Measurements from ENCODE around the gene TBXT.

Gene TBXT

GRCh38 chr6:166206066-166206465, 38.4 kb upstream of the TBXT start:
- Histone ChIP-seq H3K27ac (ENCODE audit: low read depth, low read length) (no peak overlapping the region), H3K27me3 (ENCODE audit: control insufficient read depth, low read length) (no peaks in the 10 kb centered on the region), H3K4me1 (ENCODE audit: control insufficient read depth, low read length) (peaks cover 54% of the 10 kb centered on the region), H3F3A (ENCODE audit: control insufficient read depth, insufficient read depth) (peaks cover 22% of the 10 kb centered on the region), H3K79me2 (ENCODE audit: control insufficient read depth, low read length) (no peaks in the 10 kb centered on the region), H4K20me1 (ENCODE audit: control insufficient read depth, insufficient read depth, low read depth, low read length) (no peaks in the 10 kb centered on the region), H3K4me3 (ENCODE audit: low read length) (no peak overlapping the region), H3K9me3 (ENCODE audit: control insufficient read depth, insufficient read depth, low read length) (no peaks in the 10 kb centered on the region), H3K36me3 (ENCODE audit: control insufficient read depth, low read length) (no peaks in the 10 kb centered on the region), H3K9me2 (replicated peaks; ENCODE audit: control insufficient read depth, low read length) (no peaks in the 10 kb centered on the region), H3K4me2 (ENCODE audit: low read length) (no peak overlapping the region)
- TF ChIP-seq EZH2phosphoT487 (IDR thresholded peaks at IDR 0.05; ENCODE audit: borderline replicate concordance, low read length) (no peak), CTCF (IDR thresholded peaks at IDR 0.05; ENCODE audit: low read depth, low read length, poor library complexity, severe bottlenecking) (no peak)

GRCh38 chr6:166204852-166205650, 37.4 kb upstream of the TBXT start:
- H3K4me1 ChIP-seq (ENCODE audit: control insufficient read depth, low read length) = peaks cover 62% of the 10 kb centered on the region
- H3K4me3 ChIP-seq (ENCODE audit: low read length) = peak overlapping the region; percentile 70
- H3F3A ChIP-seq (ENCODE audit: control insufficient read depth, insufficient read depth) = peaks cover 22% of the 10 kb centered on the region
- no peaks in the 10 kb centered on the region for H3K9me3 ChIP-seq (ENCODE audit: control insufficient read depth, insufficient read depth, low read length)
- peak overlapping the region; percentile 97 for H3K27ac ChIP-seq (ENCODE audit: low read depth, low read length)
- H4K20me1 ChIP-seq (ENCODE audit: control insufficient read depth, insufficient read depth, low read depth, low read length) = no peaks in the 10 kb centered on the region
- H3K9me2 ChIP-seq (replicated peaks; ENCODE audit: control insufficient read depth, low read length) = no peaks in the 10 kb centered on the region
- no peaks in the 10 kb centered on the region for H3K36me3 ChIP-seq (ENCODE audit: control insufficient read depth, low read length)
- TF ChIP-seq EZH2phosphoT487 (IDR thresholded peaks at IDR 0.05; ENCODE audit: borderline replicate concordance, low read length) (no peak), CTCF (IDR thresholded peaks at IDR 0.05; ENCODE audit: low read depth, low read length, poor library complexity, severe bottlenecking) (peak; percentile 34)
- H3K27me3 ChIP-seq (ENCODE audit: control insufficient read depth, low read length) = no peaks in the 10 kb centered on the region
- no peaks in the 10 kb centered on the region for H3K79me2 ChIP-seq (ENCODE audit: control insufficient read depth, low read length)
- H3K4me2 ChIP-seq (ENCODE audit: low read length) = peak overlapping the region; percentile 98

GRCh38 chr6:166203641-166204222, 36.1 kb upstream of the TBXT start:
- H3K4me3 ChIP-seq (ENCODE audit: low read length) = peak overlapping the region; percentile 70
- no peaks in the 10 kb centered on the region for H3K79me2 ChIP-seq (ENCODE audit: control insufficient read depth, low read length)
- H3K4me2 ChIP-seq (ENCODE audit: low read length) = peak overlapping the region; percentile 98
- peaks cover 62% of the 10 kb centered on the region for H3K4me1 ChIP-seq (ENCODE audit: control insufficient read depth, low read length)
- no peak for TF ChIP-seq EZH2phosphoT487 (IDR thresholded peaks at IDR 0.05; ENCODE audit: borderline replicate concordance, low read length)
- TF ChIP-seq CTCF (IDR thresholded peaks at IDR 0.05; ENCODE audit: low read depth, low read length, poor library complexity, severe bottlenecking) = no peak
- peak overlapping the region; percentile 97 for H3K27ac ChIP-seq (ENCODE audit: low read depth, low read length)
- H4K20me1 ChIP-seq (ENCODE audit: control insufficient read depth, insufficient read depth, low read depth, low read length) = no peaks in the 10 kb centered on the region
- no peaks in the 10 kb centered on the region for H3K9me2 ChIP-seq (replicated peaks; ENCODE audit: control insufficient read depth, low read length)
- H3K27me3 ChIP-seq (ENCODE audit: control insufficient read depth, low read length) = no peaks in the 10 kb centered on the region
- peaks cover 22% of the 10 kb centered on the region for H3F3A ChIP-seq (ENCODE audit: control insufficient read depth, insufficient read depth)
- no peaks in the 10 kb centered on the region for H3K9me3 ChIP-seq (ENCODE audit: control insufficient read depth, insufficient read depth, low read length)
- no peaks in the 10 kb centered on the region for H3K36me3 ChIP-seq (ENCODE audit: control insufficient read depth, low read length)
